Keratinocyte (primary cell): ENCODE data around the gene ZIC2. TPM values are rescaled to one million over a fixed set of nuclear protein-coding genes. Genes with fewer than 3 reads are reported as not detected.

Source experiments
- DNase-seq: peaks from one replicate; pipeline ENCODE4 v3.0.0-alpha.2; 2011; ENCODE audit warnings: low read depth, missing footprints, low spot score
- FAIRE-seq: peaks from 2 replicates; lab custom pipeline; 2011; peaks lifted over from hg19 to GRCh38; lab: Jason Lieb, UNC
- H2AFZ ChIP-seq: 2 replicates; pipeline ENCODE4 v1.6.0; 2012; ENCODE audit warnings: low read length, control low read depth, inconsistent platforms; ENCODE audit not compliant: control insufficient read depth
- H3K27ac ChIP-seq: 2 replicates; pipeline ENCODE4 v1.5.1; 2011; ENCODE audit warnings: low read length; ENCODE audit not compliant: control insufficient read depth, insufficient read depth
- H3K27me3 ChIP-seq: 3 replicates; pipeline ENCODE4 v1.6.0; 2011; ENCODE audit warnings: low read length; ENCODE audit not compliant: control insufficient read depth, insufficient read depth; ENCODE audit errors: extremely low read depth
- H3K36me3 ChIP-seq, 2 experiments: 2 replicates in 1 of 2; 3 replicates in 1 of 2; pipeline ENCODE4 v1.5.1; 2011; ENCODE audit warnings: low read length in 2 of 2, mild to moderate bottlenecking in 1 of 2; ENCODE audit not compliant: control insufficient read depth in 2 of 2, insufficient read depth in 2 of 2; ENCODE audit errors: extremely low read depth in 1 of 2
- H3K4me1 ChIP-seq: 3 replicates; pipeline ENCODE4 v1.5.1; 2011; ENCODE audit warnings: low read length; ENCODE audit not compliant: control insufficient read depth, insufficient read depth; ENCODE audit errors: extremely low read depth
- H3K4me2 ChIP-seq: 3 replicates; pipeline ENCODE4 v1.6.0; 2011; ENCODE audit warnings: low read depth, low read length; ENCODE audit not compliant: control insufficient read depth, insufficient read depth; ENCODE audit errors: extremely low read depth
- H3K4me3 ChIP-seq, 3 experiments: fragments of 200-600 bp in 1 of 3; sonication (generic) in 1 of 3; 2 replicates in 2 of 3; 3 replicates in 1 of 3; pipeline ENCODE4 v1.5.1; 2011 to 2016; ENCODE audit warnings: low read length in 3 of 3, mild to moderate bottlenecking in 3 of 3, control low read depth in 2 of 3, inconsistent platforms in 1 of 3, low read depth in 1 of 3, mixed read lengths in 1 of 3, mixed run types in 1 of 3, moderate library complexity in 1 of 3; ENCODE audit not compliant: control insufficient read depth in 2 of 3, insufficient read depth in 2 of 3; ENCODE audit errors: extremely low read depth in 1 of 3
- H3K79me2 ChIP-seq: 2 replicates; pipeline ENCODE4 v1.6.0; 2012; ENCODE audit warnings: low read length; ENCODE audit not compliant: control insufficient read depth, insufficient read depth
- H3K9ac ChIP-seq: 3 replicates; pipeline ENCODE4 v1.6.0; 2011; ENCODE audit warnings: low read length; ENCODE audit not compliant: control insufficient read depth, insufficient read depth; ENCODE audit errors: extremely low read depth
- H3K9me1 ChIP-seq: 3 replicates; pipeline ENCODE4 v1.6.0; 2011; ENCODE audit warnings: low read length; ENCODE audit not compliant: control insufficient read depth, insufficient read depth; ENCODE audit errors: extremely low read depth
- H3K9me3 ChIP-seq: 2 replicates; pipeline ENCODE4 v1.5.1; 2012; ENCODE audit warnings: low read depth, low read length; ENCODE audit not compliant: control insufficient read depth
- H4K20me1 ChIP-seq: 3 replicates; pipeline ENCODE4 v1.6.0; 2011; ENCODE audit warnings: low read length; ENCODE audit not compliant: control insufficient read depth, insufficient read depth; ENCODE audit errors: extremely low read depth
- EZH2 ChIP-seq: IDR thresholded peaks from one replicate; pipeline ENCODE4 v1.6.1; 2012; ENCODE audit warnings: inconsistent platforms, mild to moderate bottlenecking, low read length, moderate library complexity
- dilution Hi-C: fragments of 300-500 bp; cut with MboI; formaldehyde crosslinking; loops from one replicate; pipeline ENCODE4 v1.7.0; 2020; ENCODE audit warnings: low sequenced_read_pairs; ENCODE audit not compliant: extremely low pct_ligation_motif_present
- polyA plus RNA-seq, 5 experiments: library from polyadenylated mRNA; depleted of rRNA in 3 of 5; stranded (reverse) in 3 of 5; stranded (forward) in 1 of 5; unstranded in 1 of 5; fragments of >200 nt; gene quantifications; 1 replicate in 1 of 5; 2 replicates in 3 of 5; 3 replicates in 1 of 5; pipeline versions ENCODE4 v1.2.1 to v1.2.3, GENCODE V29; 2011 to 2012; ENCODE audit warnings: missing spikeins in 2 of 5, low read depth in 1 of 5, low replicate concordance in 1 of 5
- TF ChIP-seq, protein P1 (sequence below), 3 experiments: IDR thresholded peaks in 1 of 3; conservative IDR thresholded peaks in 1 of 3; optimal IDR thresholded peaks in 1 of 3; 2 replicates in 2 of 3; 3 replicates in 1 of 3; pipeline versions ENCODE3 to v1.5.1; 2011; ENCODE audit warnings: low read length in 3 of 3, mild to moderate bottlenecking in 3 of 3, moderate library complexity in 2 of 3, control low read depth in 1 of 3, inconsistent platforms in 1 of 3; ENCODE audit not compliant: insufficient read depth in 2 of 3; ENCODE audit errors: extremely low read depth in 1 of 3

ZIC2 gene
- polyA plus RNA-seq, 1 donor (not counting 4 experiments of a cell fraction or from before 2014, with no cell fraction given): not detected

DNA sequence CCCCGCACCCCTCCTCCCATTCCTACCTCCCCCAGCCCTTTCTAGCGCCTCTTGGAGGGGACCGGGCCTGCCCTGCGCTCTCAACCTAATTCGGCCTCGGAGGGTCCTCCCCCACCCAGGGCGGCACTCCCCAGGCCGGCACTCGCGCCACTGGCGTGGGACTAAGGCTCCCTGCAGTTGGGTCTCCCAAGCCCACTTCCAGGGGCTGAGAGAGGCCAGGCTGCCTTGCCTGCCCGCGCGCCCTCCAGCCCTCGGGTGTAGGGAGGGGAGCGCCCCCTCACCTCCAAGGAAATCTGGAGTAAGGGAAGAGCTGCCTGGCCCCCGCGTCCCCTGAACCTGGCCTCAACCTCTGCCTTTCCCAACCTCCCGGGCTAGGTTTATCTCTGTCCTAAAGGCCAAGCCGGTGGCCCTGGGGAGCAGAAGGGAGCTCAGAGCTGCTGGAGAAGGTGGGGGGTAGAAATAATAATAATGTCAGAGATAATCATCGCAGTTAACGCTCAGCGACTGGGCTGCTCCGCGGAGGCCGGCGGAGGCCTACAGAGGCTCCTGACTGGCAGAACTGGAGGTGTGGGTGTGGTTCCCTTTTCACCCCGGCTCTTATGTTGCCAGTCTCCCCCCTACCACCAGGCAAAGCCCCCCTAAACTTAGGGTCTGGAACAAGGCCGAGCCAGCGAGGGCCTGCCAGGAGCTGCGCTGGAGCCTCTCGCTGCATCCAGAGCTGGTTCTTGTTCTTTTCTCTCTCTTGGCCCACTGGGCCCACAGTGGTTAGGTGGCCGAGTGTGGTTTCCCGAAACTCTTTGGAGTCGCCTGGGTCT, 9.6 kb downstream of the ZIC2 start:
- H3K79me2 ChIP-seq: no peaks in the 10 kb centered on the region
- H3K27me3 ChIP-seq: peaks cover 98% of the 10 kb centered on the region
- no peak overlapping the region for H3K27ac ChIP-seq
- H3K36me3 ChIP-seq: no peaks in the 10 kb centered on the region
- no peak for DNase-seq
- dilution Hi-C loops: no loop called here
- TF ChIP-seq EZH2: no peak
- no peak overlapping the region for H2AFZ ChIP-seq
- no peaks in the 10 kb centered on the region for H3K9me1 ChIP-seq
- H3K9ac ChIP-seq: no peak overlapping the region
- no peak overlapping the region for H3K4me2 ChIP-seq
- peaks cover 15% of the 10 kb centered on the region for H4K20me1 ChIP-seq
- peaks cover 2% of the 10 kb centered on the region for H3K9me3 ChIP-seq
- no peaks in the 10 kb centered on the region for H3K4me1 ChIP-seq
- no peak for FAIRE-seq
- no peak overlapping the region for H3K4me3 ChIP-seq

DNA sequence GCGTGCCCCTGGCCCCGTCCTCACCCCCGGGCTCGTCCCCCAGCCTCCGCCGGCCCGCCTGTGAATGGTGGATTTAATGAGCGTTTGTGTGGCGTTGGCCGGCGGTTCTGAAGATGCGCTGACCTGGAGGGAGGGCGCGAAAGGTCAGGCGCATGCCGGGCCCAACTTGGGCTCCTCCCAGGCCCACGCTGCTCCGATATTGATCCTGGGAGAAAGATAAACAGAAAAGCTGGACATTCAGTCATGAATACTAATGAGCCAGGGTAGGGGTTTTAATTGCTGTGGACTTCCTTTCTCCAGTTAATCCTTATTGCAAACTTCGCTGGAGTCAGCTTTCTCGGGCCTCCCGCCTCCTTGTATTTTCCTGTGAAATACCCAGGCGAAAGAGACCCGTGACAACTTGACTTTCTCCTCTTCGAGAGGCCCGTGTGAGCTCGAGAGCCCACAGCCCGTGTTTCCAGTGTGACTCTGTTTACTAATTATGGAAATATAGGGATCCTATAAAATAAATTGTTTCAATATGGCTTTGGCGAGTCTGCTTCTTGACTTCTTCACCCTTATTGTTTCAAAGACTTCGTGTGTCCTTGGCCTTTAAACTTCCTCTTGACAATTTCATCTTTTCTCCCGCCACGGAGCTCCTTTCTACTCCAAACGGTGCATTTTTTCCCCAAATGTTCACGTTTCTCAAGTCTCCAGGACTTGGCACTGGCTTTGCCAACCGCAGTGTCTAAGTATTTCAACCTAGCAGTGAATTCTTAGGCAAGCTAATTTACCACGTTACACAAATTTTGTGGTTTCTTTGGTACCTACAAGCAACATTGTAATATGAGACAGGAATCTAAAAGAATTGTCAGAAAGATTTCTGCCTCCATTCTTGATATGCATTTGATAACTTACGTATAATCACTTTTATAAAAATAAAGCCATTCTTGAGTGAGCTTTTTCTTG, 10.5 kb downstream of the ZIC2 start:
- FAIRE-seq: no peak
- no peak overlapping the region for H3K9ac ChIP-seq
- dilution Hi-C loops: no loop called here
- H2AFZ ChIP-seq: no peak overlapping the region
- H4K20me1 ChIP-seq: peaks cover 15% of the 10 kb centered on the region
- H3K4me1 ChIP-seq: no peaks in the 10 kb centered on the region
- no peak overlapping the region for H3K4me2 ChIP-seq
- no peaks in the 10 kb centered on the region for H3K79me2 ChIP-seq
- TF ChIP-seq, protein P1, sequence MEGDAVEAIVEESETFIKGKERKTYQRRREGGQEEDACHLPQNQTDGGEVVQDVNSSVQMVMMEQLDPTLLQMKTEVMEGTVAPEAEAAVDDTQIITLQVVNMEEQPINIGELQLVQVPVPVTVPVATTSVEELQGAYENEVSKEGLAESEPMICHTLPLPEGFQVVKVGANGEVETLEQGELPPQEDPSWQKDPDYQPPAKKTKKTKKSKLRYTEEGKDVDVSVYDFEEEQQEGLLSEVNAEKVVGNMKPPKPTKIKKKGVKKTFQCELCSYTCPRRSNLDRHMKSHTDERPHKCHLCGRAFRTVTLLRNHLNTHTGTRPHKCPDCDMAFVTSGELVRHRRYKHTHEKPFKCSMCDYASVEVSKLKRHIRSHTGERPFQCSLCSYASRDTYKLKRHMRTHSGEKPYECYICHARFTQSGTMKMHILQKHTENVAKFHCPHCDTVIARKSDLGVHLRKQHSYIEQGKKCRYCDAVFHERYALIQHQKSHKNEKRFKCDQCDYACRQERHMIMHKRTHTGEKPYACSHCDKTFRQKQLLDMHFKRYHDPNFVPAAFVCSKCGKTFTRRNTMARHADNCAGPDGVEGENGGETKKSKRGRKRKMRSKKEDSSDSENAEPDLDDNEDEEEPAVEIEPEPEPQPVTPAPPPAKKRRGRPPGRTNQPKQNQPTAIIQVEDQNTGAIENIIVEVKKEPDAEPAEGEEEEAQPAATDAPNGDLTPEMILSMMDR (optimal IDR thresholded peaks at IDR 0.05 in 1 of 3, IDR thresholded peaks at IDR 0.05 in 1 of 3, conservative IDR thresholded peaks at IDR 0.05 in 1 of 3; ENCODE audit: extremely low read depth in 1 of 3, insufficient read depth in 2 of 3, low read length in 3 of 3): no peak
- no peak for TF ChIP-seq EZH2
- H3K9me3 ChIP-seq: peaks cover 2% of the 10 kb centered on the region
- no peaks in the 10 kb centered on the region for H3K36me3 ChIP-seq
- DNase-seq: no peak
- no peak overlapping the region for H3K4me3 ChIP-seq
- H3K27ac ChIP-seq: no peak overlapping the region
- peaks cover 98% of the 10 kb centered on the region for H3K27me3 ChIP-seq
- H3K9me1 ChIP-seq: no peaks in the 10 kb centered on the region
